GM21447 (cell line): ENCODE measurements around the gene ADAT3.
"Not testable (repeated sequence)": the region's sequence is repeated elsewhere in the genome, so short reads cannot be mapped to it uniquely, and the experiment has no call there.

Source experiments
- ATAC-seq: cut with Tn5 transposase; IDR thresholded peaks from one replicate; pipeline ENCODE4 v1.9.1; 2021; ENCODE audit not compliant: unreplicated experiment

ADAT3 gene

DNA sequence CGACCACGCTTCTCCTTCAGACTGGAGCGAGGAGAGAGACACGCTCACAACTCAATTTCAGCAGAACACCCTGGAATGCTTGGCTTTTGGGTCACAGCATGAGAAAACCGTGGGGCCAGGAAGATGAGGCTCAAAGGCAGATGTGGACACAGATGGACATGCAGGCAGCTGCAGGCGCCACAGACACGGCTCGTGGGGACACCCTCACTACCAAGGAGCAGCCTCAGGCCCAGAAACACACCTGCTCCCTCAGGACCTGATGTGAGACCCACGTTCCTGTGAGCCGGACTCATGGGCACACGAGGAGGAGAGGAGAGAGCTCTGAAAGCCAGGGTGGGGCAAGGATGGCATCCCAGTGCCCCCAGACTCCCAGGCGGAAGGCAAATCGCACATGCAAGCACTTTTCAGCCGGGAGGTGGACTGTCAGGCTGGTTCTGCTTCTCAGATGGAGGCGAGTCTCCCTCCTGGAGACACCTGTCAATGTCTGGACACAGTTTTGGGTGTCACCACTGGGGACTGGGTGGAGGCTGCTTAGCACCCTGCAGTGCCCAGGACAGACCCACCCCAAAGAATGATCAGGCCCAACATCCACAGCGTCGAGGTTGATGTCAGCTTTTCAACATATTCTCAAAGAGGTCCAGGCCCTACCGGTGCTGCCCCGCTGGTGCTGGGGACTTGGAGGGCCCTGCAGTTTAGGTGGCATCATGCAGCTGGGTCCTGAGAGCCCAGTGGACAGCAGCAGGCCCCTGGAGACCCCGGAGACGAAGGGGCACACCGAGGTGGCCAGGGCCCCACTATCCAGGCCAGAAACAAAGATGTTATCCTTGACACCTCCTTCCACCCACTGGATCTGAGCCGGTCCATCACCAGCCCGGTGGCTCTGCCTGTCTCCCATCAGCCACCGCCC, 22.2 kb upstream of the ADAT3 start:
- ATAC-seq = no peak

DNA sequence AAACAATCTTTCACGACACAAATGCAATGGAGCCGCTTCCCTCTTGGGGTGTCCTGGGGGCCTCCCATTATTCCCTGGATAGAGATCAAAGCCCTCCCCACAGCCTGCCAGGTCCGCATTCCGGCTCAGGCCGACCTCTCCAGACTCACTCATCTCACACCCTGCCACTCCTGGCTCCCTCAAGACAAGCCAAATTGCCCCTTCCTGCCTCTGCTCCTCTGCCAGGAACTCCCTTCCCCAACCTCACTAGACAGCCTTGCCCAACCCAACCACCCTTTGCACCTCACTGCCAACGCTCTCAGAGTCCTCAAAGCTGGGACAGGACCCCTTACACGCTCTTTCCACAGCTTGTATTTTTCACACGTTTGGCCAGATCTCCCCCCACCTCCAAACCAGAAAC, 21.4 kb upstream of the ADAT3 start:
- ATAC-seq = no peak

DNA sequence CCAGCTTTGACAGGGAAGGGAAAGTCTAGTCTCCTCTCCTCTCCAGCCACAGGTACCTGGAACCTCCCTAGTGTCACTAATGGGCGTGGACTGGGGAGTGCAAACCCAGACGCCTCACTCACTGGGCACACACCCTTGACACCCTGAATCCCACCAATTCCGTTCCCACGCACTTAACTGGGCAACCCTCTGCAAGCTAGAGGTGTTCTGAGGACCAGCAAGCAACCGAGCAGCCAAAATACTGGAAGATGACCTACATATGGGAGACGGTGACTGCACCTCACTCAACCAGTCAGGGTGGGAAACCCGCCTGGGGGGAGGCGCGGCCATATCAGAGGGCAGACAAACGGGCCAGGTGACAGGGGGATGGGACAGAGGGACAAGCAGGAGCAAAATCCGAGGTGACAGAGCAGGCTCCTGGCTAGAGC, 20.9 kb upstream of the ADAT3 start:
- ATAC-seq = no peak

DNA sequence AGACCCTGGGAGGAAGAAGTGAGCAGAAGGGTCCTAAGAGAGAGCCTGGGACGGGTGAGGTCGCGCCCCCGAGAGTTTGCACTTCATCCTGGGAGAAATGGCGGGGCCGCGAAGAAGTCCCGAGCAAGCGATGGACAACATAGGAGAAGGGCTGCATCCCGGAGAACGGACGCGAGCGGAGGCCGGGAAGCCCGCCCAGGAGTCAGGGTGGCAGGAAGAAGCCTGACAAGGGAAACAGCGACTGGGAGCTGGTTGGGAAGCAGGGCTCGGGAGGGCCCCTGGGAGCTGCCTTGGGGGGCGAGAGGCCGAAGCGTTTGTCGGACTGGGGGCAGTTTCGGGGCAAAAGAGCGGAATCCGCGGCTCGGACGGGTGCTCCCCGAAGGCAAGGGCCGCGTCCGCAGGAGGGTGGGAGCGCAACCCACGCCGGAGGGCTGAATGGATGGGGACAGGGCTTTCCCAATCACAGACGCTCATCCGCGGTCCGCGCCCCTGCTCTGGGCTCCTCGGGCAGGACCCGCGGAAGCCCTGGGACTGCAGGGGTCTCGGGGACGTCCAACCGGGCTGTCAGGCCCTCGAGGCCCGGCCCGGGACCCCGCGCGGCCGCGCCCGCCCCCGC, 20.4 kb upstream of the ADAT3 start:
- no peak for ATAC-seq

DNA sequence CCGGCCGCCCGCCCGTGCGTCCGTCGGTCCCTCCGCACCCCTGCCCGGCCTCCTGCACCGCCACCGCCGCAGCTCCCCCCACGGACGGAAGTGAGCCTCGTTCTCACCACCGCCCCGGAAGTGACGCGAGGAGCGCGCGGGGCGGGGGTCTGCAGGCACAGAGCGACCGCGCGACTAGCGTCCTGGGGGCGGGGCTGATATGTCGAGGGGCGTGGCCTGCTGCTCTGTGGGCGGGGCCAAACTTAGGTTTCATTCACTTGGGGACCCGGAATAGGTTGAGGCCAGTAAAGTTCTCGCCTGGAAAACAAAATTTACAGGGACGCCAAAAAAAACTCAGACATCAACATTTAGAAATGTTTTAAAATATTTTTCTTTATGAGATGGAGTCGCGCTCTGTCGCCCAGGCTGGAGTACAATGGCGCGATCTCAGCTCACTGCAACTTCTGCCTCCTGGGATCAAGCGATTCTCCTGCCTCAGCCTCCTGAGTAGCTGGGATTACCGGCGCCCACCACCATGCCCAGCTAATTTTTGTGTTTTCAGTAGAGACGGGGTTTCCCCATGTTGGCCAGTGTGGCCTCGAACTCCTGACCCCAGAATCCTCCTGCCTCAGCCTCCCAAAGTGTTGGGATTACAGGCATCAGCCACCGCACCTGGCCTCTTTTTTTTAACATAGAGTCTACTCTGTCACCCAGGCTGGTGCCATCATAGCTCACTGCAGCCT, 19.6 kb upstream of the ADAT3 start, which contains the start of gene ABHD17A:
TSS of gene ABHD17A (minus strand) at position 99 of the 722 bp plus-strand sequence. CDS start 3,930 bp downstream, outside the sequence.
- peak; percentile 54 for ATAC-seq

DNA sequence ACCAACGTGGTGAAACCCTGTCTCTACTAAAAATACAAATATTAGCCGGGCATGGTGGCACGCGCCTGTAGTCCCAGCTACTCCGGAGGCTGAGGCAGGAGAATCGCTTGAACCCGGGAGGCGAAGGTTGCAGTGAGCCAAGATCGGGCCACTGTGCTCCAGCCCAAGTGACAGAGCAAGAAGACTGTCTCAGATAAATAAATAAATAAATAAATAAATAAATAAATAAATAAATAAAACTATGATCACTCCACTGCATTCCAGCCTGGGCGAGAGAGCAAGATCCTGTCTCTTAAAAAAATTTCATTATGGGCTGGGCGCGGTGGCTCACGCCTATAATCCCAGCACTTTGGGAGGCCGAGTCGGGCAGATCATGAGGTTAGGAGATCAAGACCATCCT, 18.8 kb upstream of the ADAT3 start:
- not testable (repeated sequence) for ATAC-seq

DNA sequence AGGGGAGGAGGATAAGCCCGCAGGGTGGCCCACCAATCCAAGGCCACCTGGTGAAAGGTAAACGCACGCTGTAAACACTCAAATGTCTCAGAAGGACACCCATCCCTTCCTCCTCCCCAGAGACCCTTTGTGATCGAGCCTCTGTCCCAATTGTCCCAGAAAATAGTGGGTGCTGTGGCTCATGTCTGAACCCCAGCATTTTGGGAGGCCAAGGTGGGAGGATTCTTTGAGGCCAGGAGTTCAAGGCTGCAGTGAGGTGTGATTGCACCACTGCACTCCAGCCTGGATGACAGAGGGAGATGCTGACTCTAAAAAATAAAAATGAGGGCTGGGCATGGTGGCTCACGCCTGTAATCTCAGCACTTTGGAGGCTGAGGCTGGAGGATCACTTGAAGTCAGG, 16.8 kb upstream of the ADAT3 start:
- no peak for ATAC-seq

DNA sequence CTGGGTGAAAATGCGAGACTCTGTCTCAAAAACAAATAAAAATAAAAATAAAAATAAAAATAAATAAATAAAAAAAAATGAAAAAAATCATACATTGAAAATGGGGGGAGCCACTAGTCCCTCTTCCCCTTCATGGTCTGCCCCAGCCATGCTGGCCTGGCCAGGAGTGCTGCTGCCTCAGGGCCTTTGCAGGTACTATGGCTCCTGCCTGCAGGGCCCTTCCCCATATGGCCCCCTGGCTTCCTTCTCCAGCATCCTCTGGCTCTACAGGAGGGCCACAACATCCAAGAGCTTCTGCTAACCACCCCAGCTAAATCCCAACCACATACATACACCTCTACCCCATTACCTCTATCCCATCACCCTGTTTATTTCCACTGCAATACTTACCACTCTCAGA, 15.3 kb upstream of the ADAT3 start:
- no peak for ATAC-seq

DNA sequence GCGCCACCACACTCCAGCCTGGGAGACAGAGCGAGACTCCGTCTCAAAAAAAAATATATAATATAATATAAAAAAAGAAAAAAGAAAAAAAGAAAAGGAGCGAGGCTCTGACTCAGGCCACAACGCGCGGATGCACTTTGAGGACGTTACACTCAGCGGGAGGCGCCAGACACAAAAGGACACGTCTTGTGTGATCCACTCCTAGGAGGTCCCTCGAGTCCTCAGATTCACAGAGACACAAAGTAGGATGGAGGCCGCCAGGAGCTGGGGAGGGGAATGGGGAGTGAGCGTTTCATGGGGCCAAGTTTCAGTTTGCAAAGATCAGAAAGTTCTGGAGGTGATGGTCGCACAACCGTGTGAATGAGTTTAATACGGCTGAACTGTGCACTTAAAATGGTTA, 11.4 kb upstream of the ADAT3 start:
- no peak for ATAC-seq

DNA sequence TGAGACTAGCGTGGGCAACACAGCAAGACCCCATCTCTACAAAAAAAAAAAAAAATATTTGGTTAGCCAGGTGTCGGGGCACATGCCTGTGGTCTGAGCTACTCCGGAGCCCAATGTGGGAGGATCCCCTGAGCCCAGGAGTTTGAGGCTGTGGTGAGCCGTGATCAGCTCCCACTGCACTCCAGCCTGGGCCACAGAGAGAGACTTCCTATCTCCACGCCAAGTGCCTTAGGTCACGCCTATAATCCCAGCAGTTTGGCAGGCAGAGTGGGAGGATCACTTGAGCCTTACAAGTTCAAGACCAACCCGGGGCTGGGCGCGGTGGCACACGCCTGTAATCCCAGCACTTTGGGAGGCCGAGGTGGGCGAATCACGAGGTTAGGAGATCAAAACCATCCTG, 8.7 kb upstream of the ADAT3 start:
- ATAC-seq = no peak

DNA sequence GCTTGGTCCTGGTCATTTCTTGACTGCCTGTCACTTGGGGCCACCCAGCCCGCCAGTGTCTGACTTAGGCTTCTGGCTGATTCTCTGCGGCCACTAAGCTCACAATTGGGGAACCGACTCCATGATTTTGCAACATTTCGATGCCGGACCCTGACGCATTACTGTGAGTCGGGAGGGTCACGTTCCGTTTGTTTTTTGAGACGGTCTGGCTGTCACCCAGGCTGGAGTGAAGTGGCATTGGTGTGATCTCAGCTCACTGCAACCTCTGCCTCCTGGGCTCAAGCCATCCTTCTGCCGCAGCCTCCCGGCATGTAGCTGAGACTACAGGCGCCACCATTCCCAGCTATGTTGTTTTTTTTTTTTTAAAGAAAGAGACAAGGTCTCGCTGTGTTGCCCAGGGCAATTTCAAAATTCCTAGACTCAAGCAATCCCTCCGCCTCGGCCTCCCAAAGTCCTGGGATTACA, 3.2 kb upstream of the ADAT3 start:
- no peak for ATAC-seq

DNA sequence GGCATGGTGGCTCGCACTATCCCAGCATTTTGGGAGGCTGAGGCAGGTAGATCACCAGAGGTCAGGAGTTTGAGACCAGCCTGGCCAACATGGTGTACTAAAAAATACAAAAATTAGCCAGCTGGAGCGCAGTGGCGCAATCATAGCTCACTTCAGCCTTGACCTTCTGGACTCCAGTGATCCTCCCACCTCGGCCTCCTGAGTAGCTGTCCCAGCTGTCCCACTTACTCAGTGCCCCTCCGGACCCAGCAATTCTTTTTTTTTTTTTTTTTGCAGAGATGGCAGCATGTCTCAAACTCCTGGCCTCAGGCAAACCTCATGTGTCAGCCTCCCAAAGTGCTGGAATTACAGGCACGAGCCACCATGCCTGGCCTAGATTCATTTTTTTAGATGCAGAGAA, 2.3 kb upstream of the ADAT3 start:
- ATAC-seq = no peak

DNA sequence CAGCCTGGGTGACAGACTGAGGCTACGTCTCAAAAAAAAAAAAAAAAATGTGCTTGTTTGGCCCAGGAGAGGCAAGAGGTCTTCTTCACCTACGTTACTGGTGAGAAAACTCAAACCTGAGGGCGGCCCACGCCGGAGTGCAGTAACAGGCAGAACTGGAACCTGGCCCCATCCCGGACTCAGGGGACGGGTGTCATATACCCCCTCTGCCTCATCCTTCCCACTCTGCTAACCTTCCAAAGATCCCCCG, 414 bp upstream of the ADAT3 start:
- ATAC-seq = no peak

DNA sequence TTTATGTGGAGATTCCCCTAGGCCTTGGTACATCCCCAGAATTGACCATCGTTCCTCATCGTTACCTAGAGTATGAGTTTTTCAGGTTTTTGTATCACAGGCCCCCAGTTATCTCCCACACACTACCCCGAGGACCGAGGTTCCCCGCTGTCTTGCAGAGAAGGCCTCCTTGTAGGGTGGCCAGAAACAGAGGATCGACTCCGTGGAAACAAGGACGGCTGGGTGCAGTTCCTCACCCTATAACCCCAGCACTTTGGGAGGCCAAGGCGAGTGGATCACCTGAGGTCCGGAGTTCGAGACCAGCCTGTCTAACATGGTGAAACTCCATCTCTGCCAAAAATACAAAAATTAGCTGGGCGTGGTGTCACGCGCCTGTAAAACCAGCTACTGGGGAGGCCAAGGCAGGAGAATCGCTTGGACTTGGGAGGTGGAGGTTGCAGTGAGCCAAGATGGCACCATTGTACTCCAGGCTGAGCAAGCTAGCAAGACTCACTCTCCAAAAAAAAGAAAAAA, 720 bp downstream of the ADAT3 start:
- ATAC-seq = no peak

DNA sequence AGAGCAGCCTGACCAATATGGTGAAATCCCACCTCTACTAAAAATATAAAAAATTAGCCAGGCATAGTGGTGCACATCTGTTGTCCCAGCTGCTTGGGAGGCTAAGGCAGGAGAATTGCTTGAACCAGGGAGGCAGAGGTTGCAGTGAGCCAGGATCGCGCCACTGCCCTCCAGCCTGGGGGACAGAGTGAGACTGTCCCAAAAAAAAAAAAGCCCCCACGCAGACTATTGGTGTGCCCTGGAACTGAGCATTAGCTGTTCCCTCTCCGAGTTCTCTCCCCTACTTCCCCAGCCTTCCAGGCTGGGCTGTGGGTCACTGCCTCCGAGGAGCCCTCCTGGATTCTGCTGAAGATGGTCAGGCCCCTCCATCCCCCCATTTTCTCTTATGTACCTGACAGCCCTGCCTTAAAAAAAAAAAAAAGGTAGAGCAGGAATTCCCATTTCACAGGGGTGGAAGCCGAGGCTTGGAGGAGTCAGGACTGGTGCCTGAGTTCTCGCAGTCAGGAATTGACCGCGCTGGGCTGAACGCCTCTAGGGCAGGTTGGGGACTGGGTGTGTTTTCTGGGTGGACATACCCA, 1.9 kb downstream of the ADAT3 start:
- ATAC-seq = no peak

DNA sequence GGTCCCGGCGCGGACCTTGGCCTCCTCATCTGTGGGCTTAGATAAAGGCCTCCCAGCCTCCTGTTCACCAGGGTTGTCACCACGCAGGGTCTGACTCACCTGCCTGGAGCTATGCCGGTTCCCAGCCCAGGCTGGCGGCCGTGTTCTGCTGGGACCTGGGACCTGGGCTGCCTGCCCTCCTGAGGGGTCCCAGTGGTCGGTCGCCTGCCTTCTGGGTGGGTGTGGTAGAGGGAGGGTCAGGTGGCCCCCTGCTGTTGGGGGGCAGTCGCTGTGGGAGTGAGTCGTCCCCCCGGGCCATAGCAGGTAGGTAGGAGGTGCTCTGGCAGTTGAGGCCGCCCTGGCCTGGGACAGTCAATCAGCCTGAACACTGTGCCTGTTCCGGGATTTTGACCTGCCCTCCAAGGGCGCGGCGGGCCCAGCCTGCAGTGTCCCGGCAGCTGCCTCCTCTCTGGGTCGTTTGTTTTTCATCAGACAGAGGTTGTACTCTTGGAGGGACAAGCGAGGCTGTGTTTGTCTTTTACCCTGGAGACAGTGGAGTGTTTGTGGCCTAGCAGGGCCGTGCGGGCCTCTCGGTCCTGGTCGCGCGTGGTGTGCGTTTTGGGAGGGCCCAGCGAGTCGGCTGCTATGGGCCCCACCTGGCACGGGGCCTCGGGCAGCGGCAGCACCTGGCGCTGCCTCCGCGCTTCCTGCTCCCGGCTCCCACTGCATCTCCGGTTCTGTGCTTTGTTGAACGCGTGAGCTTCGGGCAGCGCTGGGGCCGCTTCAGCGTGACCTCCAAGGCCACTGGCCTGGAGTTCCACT, 2.6 kb downstream of the ADAT3 start:
- no peak for ATAC-seq

DNA sequence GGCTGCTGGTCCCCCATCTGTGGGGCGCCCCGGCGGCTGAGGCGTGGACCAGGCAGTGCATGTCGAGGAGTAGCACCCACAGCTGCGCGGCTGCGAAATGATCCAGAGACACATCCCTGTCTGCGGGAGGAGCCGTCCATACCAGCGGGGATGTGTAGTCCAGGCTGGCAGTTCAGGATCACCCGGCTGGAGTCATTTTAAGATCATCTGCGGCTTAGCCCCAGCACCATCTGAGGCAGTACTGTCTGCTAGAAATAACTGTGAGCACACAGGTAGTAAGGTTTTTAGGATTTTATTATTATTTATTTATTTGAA, 3.1 kb downstream of the ADAT3 start:
- ATAC-seq = no peak

DNA sequence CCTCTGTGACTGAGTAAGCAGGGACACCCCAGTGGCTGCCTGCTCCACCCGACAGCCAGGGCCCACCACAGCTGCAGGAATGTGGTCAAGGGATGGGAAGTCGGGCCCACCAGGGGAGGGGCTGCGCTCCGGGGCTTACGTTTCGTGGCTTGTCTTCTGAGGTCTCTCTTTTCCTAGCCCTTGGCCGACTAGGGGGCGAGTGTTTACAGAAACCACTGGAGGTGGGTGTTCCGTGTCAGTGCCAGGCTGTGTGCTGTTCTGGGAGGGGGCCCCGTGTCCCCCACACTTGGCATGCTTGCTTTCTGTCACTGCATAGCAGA, 4.5 kb downstream of the ADAT3 start:
- no peak for ATAC-seq

DNA sequence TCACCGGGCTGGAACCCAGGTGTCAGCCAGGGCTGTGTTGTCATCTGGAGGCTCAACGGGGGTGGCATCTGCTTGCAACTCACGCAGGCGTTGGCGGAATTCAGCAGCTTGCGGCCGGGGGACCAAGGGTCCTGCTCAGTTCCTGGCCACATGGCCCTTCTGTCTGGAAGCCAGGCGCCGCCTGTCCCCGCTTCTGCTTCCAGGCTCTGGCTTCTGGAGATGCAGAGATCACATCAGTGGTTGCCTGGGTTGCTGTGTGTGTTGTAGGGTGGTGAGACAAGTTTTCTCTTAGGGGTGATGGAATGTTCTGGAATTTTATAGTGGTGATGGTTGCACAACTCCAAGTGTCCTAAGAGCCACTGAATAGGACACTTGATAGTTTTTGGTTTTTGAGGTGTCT, 5.0 kb downstream of the ADAT3 start:
- ATAC-seq = no peak

DNA sequence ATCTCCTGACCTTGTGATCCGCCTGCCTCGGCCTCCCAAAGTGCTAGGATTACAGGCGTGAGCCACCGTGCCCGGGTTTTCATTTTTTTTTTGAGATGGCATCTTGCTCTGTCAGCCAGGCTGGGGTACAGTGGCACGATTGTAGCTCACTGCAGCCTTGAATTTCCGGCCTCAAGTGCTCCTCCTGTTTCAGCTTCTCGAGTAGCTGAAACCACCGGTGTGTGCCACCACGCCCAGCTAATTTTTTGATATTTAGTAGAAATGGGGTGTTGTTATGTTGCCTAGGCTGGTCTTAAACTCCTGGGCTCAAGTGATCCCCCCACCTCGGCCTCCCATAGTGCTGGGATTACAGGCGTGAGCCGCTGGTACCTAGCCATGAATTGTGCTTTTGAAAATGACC, 5.9 kb downstream of the ADAT3 start:
- ATAC-seq = no peak

DNA sequence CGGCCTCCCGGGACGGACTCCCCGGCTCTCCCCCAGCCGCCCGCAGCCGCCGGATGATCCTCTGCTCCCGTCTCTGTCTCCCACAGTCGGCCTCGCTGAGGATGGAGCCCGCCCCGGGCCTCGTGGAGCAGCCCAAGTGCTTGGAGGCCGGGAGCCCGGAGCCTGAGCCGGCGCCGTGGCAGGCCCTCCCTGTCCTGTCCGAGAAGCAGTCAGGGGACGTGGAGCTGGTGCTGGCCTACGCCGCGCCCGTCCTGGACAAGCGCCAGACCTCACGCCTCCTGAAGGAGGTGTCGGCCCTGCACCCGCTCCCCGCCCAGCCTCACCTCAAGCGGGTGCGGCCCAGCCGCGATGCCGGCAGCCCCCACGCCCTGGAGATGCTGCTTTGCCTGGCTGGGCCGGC, 6.8 kb downstream of the ADAT3 start:
- no peak for ATAC-seq
